HG03439 (cell line): ENCODE measurements around the gene PTGDS.

Experiments
- ATAC-seq: cut with Tn5 transposase; IDR thresholded peaks from one replicate; pipeline ENCODE4 v1.9.1; 2021; ENCODE audit warnings: mild to moderate bottlenecking, moderate library complexity; ENCODE audit not compliant: unreplicated experiment

PTGDS gene

DNA sequence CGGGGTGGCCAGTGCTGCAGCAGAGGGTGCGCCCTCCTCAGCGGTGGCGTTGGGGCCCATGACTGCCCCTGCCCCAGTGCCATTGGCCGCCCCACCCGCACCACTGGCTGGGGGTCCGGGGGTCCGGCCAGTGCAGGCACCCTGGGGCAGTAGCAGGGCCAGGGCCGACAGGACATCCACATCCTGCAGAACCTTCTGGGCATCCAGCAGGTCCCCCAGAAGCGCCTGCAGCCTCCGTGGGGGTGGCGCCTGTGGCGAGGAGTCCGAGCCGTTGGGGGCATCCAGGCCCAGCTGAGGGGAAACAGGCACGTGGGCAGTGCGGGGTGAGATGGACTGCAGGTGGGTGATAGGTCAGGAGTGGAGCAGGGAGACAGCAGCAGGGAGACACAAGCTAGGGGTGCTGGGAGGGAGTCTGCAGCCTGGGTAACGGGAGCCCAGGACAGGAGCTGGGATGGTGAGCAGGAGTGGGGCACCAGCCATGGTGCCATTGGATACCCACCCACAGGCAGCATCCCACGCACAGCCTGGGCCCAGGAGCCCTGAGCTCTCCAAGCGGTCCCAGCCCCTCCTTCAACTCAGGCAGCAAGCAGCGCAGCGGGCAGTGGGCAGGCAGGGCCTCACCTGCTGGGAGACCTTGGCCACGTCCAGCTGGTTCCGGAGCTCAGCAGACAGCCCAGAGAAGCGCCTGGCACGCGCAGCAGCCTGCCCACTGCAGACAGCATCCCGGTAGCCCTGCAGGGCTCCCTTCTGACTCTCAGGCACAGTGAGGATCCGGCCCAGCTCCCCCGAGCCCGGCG lies 43.7 kb downstream of the PTGDS start:
- no peak for ATAC-seq

DNA sequence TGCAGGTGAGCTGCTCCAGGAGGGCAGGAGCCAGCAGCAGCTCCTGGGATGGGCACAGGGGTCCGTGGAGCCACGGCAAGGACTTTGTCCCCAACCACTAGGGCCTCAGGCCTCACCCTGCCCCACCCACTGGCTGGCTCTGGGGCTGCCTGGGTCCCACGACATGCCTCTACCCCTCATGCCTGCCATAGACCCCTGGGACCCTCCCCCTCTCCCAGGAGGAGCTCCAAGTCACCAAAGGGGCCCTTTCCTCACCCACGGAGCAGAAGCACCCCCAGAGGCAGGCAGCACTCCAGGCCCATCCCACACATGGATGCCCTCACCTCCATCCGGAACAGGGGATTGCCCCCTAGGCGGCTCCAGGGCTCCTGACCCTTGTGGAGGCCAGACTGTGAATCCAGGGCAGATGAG lies 44.3 kb downstream of the PTGDS start:
- ATAC-seq: no peak

DNA sequence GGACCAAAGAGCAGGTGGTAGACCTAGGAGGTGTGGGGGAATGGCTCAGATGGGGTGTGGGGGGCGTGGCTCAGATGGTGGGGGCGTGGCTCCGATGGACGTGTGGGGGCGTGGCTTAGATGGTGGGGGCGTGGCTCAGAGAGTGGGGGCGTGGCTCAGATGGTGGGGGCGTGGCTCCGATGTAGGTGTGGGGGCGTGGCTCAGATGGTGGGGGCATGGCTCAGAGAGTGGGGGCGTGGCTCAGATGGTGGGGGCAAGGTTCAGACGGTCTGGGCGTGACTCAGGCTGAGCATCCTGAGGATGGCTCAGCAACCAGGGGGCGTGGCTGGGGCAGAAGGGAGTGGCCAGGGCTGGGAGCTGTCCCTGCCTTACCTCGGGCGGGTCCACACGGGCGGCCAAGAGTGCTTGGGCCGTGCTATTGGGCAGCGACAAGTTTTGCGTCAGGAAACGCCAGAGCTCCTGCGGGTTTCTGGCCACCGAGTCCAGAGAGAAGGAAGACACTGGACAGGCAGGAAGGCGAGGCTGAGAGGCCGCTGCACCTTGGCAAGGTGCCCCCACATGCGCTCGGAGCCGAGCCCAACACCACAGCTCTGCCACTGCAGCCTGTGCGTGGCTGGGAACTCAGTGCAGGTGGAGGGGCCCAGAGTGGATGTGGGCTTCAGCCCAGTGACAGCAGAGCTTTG lies 44.8 kb downstream of the PTGDS start:
- no peak for ATAC-seq

DNA sequence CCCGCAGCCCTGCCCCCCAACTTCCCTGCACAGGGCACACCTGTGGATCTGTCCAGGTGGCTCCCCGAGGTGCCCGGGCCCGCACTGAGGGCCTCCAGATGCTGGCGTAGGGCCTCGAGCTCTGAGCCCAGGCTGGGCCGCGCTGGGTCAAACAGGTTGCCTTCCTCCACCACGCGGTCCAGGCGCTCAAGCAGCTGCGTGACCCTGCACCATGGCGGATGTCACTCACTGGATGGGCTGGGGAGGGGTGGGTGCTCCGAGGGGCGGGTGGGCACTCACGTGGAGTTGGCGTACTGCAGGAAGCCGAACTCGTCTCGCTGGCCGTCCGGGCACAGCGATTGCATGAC lies 45.3 kb downstream of the PTGDS start:
- no peak for ATAC-seq

DNA sequence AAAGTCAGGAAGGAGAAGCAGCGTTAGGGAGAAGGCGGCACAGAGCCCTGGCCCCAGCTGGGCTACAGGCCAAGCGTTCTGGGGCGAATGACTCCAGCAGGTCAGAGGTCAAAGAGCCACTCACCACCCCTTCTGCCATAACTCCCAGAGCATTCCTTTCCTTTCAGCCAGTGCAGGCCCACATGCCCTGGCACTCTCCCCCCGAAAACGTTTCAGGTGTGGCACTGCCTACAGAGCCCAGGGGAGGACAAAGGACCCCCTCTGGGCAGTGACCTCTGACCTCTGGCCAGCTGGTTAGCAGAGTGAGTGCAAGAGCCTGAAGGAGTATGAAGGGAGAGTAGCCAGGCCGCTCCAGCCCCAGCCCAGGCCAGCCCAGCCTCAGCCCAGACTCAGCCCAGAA lies 45.9 kb downstream of the PTGDS start:
- no peak for ATAC-seq

DNA sequence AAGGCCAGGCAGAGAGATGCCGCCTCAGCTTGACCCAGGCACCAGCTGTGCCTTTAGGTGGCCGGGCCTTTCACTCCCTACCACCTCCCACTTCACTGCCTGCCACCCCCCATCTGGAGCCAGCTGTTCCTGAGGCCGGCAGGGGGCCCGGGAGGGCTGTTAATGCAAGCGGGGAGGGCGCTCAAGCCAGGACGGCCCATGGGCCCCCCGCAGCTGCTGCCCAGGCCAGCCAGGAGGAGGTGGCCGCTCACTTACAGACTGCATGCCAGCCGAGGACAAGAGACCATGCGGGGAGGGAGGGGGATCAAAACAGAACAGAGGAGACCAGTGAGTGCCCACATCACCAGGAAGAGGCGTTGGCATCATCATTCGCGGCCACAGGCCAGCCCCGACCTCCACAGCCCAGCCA lies 46.3 kb downstream of the PTGDS start:
- no peak for ATAC-seq

DNA sequence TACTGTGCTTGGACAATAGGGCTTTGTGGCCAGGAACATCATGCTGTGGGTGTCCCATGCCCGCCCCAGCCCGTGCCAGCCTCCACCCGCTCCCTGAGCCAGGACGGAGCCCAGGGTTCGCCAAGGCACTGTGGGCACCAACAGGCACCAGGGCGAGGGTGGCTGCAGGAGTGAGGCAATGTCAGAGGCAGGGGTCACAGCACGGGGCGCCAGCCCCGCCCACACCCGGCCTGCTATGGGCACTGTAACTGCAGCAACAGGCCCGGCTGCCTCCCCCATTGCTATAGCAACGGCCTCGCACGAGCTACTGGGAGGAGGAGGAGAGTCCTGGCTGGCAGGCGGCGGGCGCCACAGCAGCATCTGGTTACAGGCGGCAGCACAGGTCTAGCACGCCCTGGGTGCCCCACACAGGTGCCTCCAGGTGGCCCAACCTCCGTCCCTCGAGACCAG lies 48.2 kb downstream of the PTGDS start:
- ATAC-seq: no peak

DNA sequence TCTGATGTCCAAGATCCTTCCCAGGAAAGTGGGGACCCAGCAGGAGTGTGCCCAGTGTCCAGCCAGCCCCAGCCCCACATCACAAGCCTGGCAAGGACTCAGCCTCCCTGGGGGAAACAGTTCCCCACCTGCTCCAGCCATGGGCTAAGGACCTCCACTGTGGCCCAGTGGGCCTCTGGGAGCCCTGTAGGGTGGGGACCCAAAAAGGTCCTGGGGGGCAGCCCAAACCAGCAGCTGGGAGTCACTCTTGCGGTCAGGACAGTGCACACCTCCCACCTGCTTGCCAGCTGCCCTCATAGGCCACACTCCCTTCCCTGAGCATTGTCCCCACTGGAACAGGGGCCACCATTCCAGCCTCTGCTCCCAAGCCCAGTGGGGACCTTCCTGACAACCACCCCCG lies 49.1 kb downstream of the PTGDS start:
- ATAC-seq: no peak

DNA sequence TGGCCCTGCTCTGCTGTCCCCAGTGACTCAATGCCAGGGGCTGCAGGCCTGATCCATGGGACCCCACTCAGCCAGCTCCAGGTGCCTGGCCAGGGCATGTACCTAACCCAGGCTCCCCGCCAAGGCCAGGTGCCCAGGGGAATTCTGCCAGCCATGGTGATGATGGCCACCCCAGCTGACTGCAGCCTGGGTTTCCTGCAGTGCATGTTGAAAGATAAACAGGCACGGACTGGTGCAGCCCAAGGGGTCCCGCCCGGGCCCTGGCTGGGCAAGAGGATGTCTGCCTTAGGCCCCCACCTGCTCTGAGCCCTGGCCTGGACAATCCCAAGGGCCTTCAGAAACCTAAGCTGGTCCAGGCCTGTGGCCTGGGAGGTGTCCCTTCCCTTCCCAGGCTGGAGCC lies 49.5 kb downstream of the PTGDS start:
- ATAC-seq: no peak

DNA sequence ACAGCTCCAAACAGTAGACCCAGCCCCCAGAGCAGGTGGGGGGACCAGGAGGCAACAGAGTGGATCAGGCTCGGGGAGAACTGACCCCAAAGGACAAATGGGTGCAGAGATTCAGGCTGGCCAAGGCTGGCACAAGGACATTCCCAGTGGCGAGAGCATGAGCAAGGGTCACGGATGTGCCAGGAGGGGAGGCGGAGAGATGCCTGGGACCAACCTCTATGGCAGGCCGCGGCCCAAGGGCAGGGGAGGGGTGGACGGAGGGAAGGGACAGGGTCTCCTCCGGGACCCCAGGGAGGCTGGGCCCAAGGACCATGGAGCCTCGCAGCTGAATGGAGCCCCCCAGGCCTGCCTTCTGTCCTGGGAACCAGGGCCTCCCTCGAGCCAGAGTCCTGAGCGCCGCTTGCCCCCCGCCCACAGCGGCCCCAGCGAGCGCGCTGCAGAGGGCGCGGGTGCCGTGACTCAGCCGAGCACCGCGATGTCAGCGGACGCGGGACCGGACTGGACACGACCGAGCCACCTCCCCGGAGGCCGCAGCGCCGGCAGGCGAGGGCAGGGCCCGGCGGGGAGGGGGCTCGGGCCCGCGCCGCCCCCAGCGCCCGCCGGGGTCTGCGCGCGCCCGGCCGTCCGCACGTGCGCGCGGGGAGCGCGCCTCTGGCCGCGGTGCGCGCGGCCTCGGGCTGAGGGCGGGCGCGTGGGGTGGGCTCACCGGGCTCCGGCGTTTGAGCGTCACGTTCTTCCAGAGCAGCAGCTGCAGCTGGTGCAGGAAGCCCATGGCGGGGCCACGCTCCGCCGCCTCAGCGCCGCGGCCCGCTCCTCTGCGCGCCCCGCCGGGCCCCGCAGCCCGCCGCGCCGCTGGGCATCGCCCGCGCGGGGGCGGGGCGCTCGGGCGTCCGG lies 50.3 kb downstream of the PTGDS start, which contains the start of gene ABCA2:
Gene ABCA2 (minus strand): TSS at position 869 of the 894 bp plus-strand sequence. CDS start 97 bp downstream, at position 772.
- no peak for ATAC-seq

DNA sequence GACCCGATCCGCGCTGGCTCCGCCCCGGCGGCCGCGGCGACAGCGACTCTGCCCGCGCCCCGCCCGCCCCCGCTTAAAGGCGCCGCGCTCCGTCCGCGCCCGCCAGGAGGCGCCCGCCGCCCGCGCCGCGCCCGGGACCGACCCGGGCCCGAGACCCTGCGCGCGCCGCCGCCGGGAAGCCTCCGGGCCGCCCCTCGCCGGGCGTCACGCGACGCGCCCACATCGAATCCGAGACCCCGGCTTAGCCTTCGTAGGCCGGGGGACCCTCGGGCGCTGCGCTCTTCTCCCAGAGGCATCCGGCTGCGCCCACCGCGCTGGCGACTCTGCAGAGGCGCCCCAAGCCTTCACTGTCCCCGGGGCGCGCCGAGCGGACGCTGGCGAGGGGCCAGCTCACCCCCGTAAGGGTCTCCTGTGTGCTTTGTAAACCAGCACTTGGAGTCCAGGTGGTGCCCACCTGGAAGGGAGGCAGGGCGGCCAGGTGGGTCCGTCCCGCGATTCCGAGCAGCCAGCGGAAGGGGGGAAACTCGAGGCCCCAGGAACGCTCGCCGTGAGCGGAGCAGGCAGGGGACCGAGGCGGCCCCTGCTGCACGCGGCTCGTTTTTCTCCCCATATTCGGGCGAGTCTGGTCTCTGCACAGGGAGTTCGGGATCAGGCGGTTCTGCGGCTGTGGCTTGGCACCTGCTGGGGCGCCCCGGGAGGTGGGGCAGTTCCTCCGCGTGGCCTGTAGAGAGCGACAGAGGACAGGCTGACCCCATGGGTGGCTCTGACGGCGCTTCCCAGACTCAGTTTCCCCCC lies 51.2 kb downstream of the PTGDS start:
- ATAC-seq: peak; percentile 33

DNA sequence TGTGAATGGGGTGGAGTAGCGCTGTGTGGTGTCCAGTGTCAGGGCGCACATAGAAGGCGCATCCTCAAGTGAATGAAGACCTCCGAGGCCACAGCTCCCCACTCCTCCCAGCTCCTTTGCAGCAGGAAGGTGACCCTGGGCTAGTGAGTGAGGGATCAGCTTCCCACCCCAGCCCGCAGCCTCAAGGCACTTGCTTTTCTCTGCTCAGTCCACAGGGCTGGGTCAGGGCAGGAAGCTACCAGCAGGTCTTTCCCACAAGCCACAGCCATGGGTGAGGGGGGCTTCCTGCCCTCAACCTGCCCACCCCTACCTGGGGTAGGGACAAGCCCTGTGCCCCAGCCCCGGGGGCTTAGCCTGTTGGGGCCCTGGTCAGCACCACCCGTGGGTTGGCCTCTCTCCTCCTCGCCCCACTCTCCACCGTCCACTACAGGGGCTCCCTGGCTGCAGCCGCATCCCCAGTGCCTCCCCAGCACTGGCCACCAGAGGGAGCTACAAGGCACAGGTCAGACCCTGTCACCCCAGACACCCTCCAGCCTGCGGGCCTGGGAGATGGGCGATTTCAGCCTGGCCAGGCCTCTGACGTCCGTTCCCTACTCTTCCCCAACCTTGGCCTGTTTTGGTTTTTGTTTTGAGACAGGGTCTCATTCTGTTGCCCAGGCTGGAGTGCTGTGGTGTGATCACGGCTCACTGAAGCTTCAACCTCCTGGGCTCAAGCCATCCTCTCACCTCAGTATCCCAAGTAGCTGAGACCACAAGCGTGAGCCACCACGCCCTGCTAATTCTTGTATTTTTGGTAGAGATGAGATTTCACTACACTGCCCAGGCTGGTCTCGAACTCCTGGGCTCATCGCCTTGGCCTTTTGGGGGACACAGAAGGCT lies 52.0 kb downstream of the PTGDS start:
- no peak for ATAC-seq

DNA sequence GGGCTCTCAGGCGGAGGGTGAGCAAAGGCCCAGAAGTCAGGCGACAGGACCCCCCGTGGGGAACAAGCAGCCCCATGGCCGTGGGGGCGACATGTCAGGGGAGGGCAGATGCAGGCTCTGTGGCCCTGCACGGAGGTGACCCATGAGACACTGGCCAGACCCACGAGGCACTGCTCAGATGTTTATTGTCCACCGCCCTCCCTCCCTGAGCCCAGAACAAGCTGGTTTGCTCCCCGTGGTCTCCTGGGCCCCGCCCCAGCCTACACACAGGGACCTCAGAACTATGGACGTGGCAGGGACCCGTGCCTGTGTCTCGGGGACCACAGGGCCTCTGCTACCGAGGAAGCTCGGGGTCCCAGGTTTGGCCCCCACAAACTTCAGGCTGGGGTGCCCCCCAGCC lies 52.7 kb downstream of the PTGDS start:
- ATAC-seq: no peak

DNA sequence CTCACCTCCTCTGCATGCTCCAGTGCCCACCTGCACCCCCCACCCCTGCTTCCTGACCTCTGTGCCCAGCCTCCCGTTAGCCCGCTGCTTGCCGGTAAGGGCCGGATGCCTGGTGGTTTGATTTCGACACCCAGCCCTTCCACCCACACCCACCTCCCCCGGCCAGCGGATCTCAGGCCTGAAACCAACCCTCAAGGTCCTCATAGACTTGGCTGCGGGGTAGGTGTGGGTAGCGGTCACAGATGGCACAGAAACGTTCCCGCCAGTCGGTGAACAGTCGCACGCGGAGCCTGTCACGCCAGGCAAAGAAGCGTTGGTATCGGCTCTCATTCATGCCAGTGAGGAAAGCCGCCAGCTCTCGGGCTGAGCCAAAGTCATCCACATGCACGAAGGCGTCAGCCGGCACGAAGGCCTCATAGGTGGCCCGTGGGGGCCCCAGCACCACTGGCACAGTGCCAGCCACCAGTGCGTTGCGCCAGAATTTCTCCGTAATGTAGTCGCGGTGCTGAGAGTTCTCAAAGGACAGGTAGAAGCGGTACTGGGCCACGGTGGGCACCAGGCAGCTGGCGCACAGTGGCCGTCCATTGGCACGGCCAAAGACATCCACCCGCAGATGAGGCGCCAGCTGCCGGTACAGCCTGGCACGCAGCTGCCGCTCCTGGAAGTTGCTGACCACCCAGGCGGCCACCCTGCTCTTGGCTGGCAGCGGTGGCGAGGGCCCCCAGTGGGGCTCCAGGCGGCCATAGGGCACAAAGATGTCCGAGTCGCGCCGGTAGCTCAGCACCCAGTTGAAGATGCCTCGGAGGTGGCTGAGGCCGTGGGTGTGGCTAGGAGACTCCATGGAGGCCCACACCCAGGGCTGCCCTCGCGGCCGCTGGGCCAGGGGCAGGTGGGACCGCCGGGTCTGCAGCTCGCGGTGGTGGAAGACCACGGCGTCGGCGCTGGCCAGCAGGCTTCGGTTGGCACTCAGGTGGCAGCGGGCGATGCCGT lies 53.5 kb downstream of the PTGDS start:
- no peak for ATAC-seq
